Measurements from ENCODE around the gene CFAP100.

DNA sequence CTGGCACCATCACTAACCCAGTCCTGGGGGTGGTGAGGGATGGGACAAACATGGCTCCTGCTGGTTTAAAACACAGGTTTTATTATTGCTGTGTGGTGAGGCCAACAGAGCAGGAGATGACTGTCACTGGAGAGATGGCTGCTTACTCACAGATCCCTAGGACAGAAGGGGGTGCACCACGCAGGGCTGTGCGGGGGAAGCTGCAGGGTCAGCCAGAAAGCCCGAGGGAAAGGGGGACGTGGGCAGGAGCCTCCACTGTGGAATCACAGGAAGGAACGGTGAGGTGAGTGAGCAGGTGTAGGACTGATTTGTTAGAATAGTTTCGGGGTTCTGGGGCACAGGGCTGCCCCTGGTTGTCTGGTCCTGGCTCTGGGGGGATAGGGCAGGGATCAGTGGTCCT, 7.5 kb downstream of the CFAP100 start:
- TF ChIP-seq, protein P1, sequence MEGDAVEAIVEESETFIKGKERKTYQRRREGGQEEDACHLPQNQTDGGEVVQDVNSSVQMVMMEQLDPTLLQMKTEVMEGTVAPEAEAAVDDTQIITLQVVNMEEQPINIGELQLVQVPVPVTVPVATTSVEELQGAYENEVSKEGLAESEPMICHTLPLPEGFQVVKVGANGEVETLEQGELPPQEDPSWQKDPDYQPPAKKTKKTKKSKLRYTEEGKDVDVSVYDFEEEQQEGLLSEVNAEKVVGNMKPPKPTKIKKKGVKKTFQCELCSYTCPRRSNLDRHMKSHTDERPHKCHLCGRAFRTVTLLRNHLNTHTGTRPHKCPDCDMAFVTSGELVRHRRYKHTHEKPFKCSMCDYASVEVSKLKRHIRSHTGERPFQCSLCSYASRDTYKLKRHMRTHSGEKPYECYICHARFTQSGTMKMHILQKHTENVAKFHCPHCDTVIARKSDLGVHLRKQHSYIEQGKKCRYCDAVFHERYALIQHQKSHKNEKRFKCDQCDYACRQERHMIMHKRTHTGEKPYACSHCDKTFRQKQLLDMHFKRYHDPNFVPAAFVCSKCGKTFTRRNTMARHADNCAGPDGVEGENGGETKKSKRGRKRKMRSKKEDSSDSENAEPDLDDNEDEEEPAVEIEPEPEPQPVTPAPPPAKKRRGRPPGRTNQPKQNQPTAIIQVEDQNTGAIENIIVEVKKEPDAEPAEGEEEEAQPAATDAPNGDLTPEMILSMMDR (IDR thresholded peaks at IDR 0.05; ENCODE audit: low read length) = no peak
- TF ChIP-seq EZH2 (IDR thresholded peaks at IDR 0.05; ENCODE audit: borderline replicate concordance, low read length) = no peak

Data from OCI-LY1 (cell line).